ENCODE data around the gene PRSS8. TPM values are rescaled to one million over a fixed set of nuclear protein-coding genes. Genes with fewer than 3 reads are reported as not detected.
"Not testable (repeated sequence)": the region's sequence is repeated elsewhere in the genome, so short reads cannot be mapped to it uniquely, and the experiment has no call there.

Gene PRSS8
- total RNA-seq, 1 experiment from 2014 or later: 32.6 TPM

- no peaks in the 10 kb centered on the region for H3K9me3 Mint-ChIP-seq (ENCODE audit: unreplicated experiment)
- BruUV-seq (replicated peaks): no TSS peak
- intact Hi-C loops (cut with micrococcal nuclease): loop anchor here (2.0 kb wide), 1 partner anchor 37 kb away; no protein-coding TSS in a partner anchor
Observed at GRCh38 chr16:31105677-31106213, 29.8 kb downstream of the PRSS8 start.

GRCh38 chr16:31100876-31101641, 34.5 kb downstream of the PRSS8 start:
- H3K27me3 Mint-ChIP-seq (ENCODE audit: insufficient read depth, unreplicated experiment); H3K4me3 Mint-ChIP-seq (ENCODE audit: unreplicated experiment); intact Hi-C loops (cut with micrococcal nuclease); H3K4me1 Mint-ChIP-seq (ENCODE audit: insufficient read depth, unreplicated experiment); BruUV-seq (replicated peaks); H3K27ac Mint-ChIP-seq (ENCODE audit: low read depth, unreplicated experiment); H3K9me3 Mint-ChIP-seq (ENCODE audit: unreplicated experiment); DNase-seq (ENCODE audit: unreplicated experiment): not testable (repeated sequence)
- ChIA-PET POLR2A (interaction anchor here (1.8 to 2.9 kb wide), 2 partner anchors 17 to 79 kb away, joined by 5 to 19 read pairs; partner anchors contain the start of gene KAT8), CTCF (interaction anchor here (0.6 to 3.3 kb wide), 10 partner anchors 34 to 355 kb away, joined by 3 to 20 read pairs (median 3); partner anchors contain the start of genes HSD3B7 and PRSS8)
- H3K36me3 Mint-ChIP-seq (ENCODE audit: insufficient read depth, unreplicated experiment): peaks cover 13% of the 10 kb centered on the region

More at GRCh38 chr16:31105677-31106213, 29.8 kb downstream of the PRSS8 start:
- peak; percentile 69 for DNase-seq (ENCODE audit: unreplicated experiment)
- peaks cover 20% of the 10 kb centered on the region for H3K4me1 Mint-ChIP-seq (ENCODE audit: insufficient read depth, unreplicated experiment)
- peak; percentile 77 for TF ChIP-seq CTCF (IDR thresholded peaks at IDR 0.05; ENCODE audit: unreplicated experiment)
- ChIA-PET CTCF (no interaction called here), POLR2A (no interaction called here)
- no peaks in the 10 kb centered on the region for H3K27me3 Mint-ChIP-seq (ENCODE audit: insufficient read depth, unreplicated experiment)
- no peak overlapping the region for H3K27ac Mint-ChIP-seq (ENCODE audit: low read depth, unreplicated experiment)
- no peak overlapping the region for H3K4me3 Mint-ChIP-seq (ENCODE audit: unreplicated experiment)
- H3K36me3 Mint-ChIP-seq (ENCODE audit: insufficient read depth, unreplicated experiment): peaks cover 20% of the 10 kb centered on the region

- no peak for TF ChIP-seq CTCF (IDR thresholded peaks at IDR 0.05; ENCODE audit: unreplicated experiment)
- no TSS peak for BruUV-seq (replicated peaks)
- POLR2A ChIA-PET: interaction anchor here (1.0 to 2.9 kb wide), 2 partner anchors 18 to 43 kb away, joined by 3 to 19 read pairs; partner anchors contain the start of gene KAT8
- DNase-seq (ENCODE audit: unreplicated experiment): peak; percentile 52
- peaks cover 11% of the 10 kb centered on the region for H3K4me1 Mint-ChIP-seq (ENCODE audit: insufficient read depth, unreplicated experiment)
- H3K4me3 Mint-ChIP-seq (ENCODE audit: unreplicated experiment): no peak overlapping the region
- H3K27me3 Mint-ChIP-seq (ENCODE audit: insufficient read depth, unreplicated experiment): no peaks in the 10 kb centered on the region
- CTCF ChIA-PET: interaction anchor here (0.5 to 3.3 kb wide), 7 partner anchors 8 to 115 kb away, joined by 3 to 20 read pairs (median 3); partner anchors contain the start of genes HSD3B7 and PRSS8
- H3K27ac Mint-ChIP-seq (ENCODE audit: low read depth, unreplicated experiment): no peak overlapping the region
- H3K9me3 Mint-ChIP-seq (ENCODE audit: unreplicated experiment): no peaks in the 10 kb centered on the region
- intact Hi-C loops (cut with micrococcal nuclease): no loop called here
- peaks cover 12% of the 10 kb centered on the region for H3K36me3 Mint-ChIP-seq (ENCODE audit: insufficient read depth, unreplicated experiment)
Observed at GRCh38 chr16:31099860-31100638, 35.5 kb downstream of the PRSS8 start.

- BruUV-seq (replicated peaks): no TSS peak
- CTCF ChIA-PET: interaction anchor here (0.6 to 5.2 kb wide), 6 partner anchors 12 to 364 kb away, joined by 3 to 27 read pairs (median 4); partner anchors contain the start of genes ARMC5 and HSD3B7
- no peaks in the 10 kb centered on the region for H3K9me3 Mint-ChIP-seq (ENCODE audit: unreplicated experiment)
- H3K36me3 Mint-ChIP-seq (ENCODE audit: insufficient read depth, unreplicated experiment): peaks cover 22% of the 10 kb centered on the region
- no peak for TF ChIP-seq CTCF (IDR thresholded peaks at IDR 0.05; ENCODE audit: unreplicated experiment)
- DNase-seq (ENCODE audit: unreplicated experiment): peak; percentile 99
- POLR2A ChIA-PET: interaction anchor here (0.7 to 6.5 kb wide), 14 partner anchors 21 to 364 kb away, joined by 3 to 78 read pairs (median 4); partner anchors contain the start of genes FUS, KAT8, PRSS8 and STX4
- H3K27ac Mint-ChIP-seq (ENCODE audit: low read depth, unreplicated experiment): peak within 1 kb of the TSS; percentile 77
- no peaks in the 10 kb centered on the region for H3K27me3 Mint-ChIP-seq (ENCODE audit: insufficient read depth, unreplicated experiment)
- H3K4me1 Mint-ChIP-seq (ENCODE audit: insufficient read depth, unreplicated experiment): peaks cover 12% of the 10 kb centered on the region
- intact Hi-C loops (cut with micrococcal nuclease): loop anchor here (1.0 to 2.0 kb wide), 2 partner anchors 20 to 109 kb away; partner anchors contain the start of genes HSD3B7, ZNF646 and ZNF668
- H3K4me3 Mint-ChIP-seq (ENCODE audit: unreplicated experiment): peak within 1 kb of the TSS; percentile 85
Observed at GRCh38 chr16:31094424-31095120, 41.0 kb downstream of the PRSS8 start, which contains the start of gene VKORC1. Gene VKORC1, minus strand, starts transcription at chr16:31094797. Its CDS starts 68 bp downstream, at chr16:31094729.
